NT2/D1 (cell line): ENCODE results near the gene TRIM71.

Experiments
- SUZ12 ChIP-seq: IDR thresholded peaks from 2 replicates; pipeline ENCODE4 v1.6.1; 2011; ENCODE audit not compliant: insufficient read length, insufficient read depth; ENCODE audit errors: extremely low read depth
- YY1 ChIP-seq: IDR thresholded peaks from 2 replicates; pipeline ENCODE4 v1.6.1; 2011; ENCODE audit not compliant: insufficient read length, insufficient read depth
- ZNF274 ChIP-seq: IDR thresholded peaks from 2 replicates; pipeline ENCODE4 v1.6.1; 2011; ENCODE audit warnings: mild to moderate bottlenecking, low read depth, low read length

DNA sequence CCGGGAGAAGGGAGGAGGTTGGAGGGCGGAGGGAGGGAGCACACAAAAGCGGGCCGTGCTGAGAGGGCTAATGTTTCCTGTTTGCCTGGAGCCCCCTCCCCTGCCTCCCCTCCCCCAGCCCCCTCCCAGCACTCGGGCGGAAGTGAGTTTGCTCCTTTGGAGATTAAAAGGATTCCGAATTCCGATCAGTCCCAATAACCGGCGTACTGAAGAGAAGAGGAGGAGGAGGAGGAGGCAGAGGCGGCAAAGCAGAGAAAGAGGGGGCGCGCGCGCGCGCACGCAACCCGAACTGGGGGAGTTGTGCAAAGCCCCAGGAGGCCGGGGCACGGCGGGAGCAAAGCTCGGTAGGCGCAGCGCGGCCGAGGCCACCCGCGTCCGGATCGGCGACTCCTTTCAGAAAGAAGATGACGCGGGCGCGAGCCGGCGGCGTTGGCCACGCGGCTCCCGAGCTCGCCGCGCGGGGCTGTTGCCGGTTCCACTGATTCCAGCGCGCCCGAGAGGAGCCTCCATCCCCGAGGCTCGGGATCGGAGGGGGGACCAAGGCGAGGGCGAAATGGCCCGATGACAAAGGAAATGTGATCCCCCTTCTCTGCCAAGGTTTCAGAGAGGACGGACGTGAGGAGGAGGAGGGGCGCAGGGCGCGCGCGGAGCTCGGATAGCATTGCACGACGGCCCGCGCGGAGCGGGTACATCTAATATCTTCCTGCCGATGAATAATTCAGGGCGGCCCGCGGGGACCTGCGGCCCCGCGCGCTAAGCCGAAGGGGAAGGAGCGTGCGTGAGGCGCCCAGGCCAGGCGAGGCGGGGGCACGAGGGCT is 1.1 kb upstream of the TRIM71 start:
- TF ChIP-seq YY1 (no peak), ZNF274 (no peak), SUZ12 (no peak)
